Transverse colon (tissue), 4 donors: ENCODE data around the gene ACTG1. TPM values are rescaled to one million over a fixed set of nuclear protein-coding genes. Genes with fewer than 3 reads are reported as not detected.

Experiments used
- DNase-seq: peaks from one replicate; pipeline ENCODE4 v3.0.0-alpha.2; 2019
- H3K27ac ChIP-seq, 4 donors: fragments of 200-600 bp; sonication (generic); 2 replicates each; pipeline ENCODE4 v1.5.1; 2016 to 2018; ENCODE audit warnings: inconsistent platforms in 4 of 4
- H3K27me3 ChIP-seq: fragments of 200-600 bp; sonication (generic); 2 replicates; pipeline ENCODE4 v1.5.1; 2017; ENCODE audit warnings: inconsistent platforms
- H3K36me3 ChIP-seq, 4 donors: fragments of 200-600 bp; sonication (generic); 2 replicates each; pipeline ENCODE4 v1.5.1; 2017 to 2019; ENCODE audit warnings: inconsistent platforms in 4 of 4
- H3K4me1 ChIP-seq, 4 donors: fragments of 200-600 bp; sonication (generic); 2 replicates each; pipeline ENCODE4 v1.5.1; 2017 to 2020; ENCODE audit warnings: inconsistent platforms in 4 of 4
- H3K4me3 ChIP-seq, 4 donors: fragments of 200-600 bp; sonication (generic); 1 replicate in 1 of 4; 2 replicates in 3 of 4; pipeline versions ENCODE4 v1.5.1 to v1.6.1; 2017 to 2019; ENCODE audit warnings: inconsistent platforms in 4 of 4
- H3K9me3 ChIP-seq, 2 donors: fragments of 200-600 bp; sonication (generic); 2 replicates each; pipeline ENCODE4 v1.5.1; 2017 to 2019; ENCODE audit warnings: inconsistent platforms in 2 of 2
- EP300 ChIP-seq: sonication (generic); formaldehyde crosslinking; IDR thresholded peaks from one replicate; pipeline ENCODE4 v1.6.1; 2017; ENCODE audit warnings: antibody characterized with exemption, low read depth
- POLR2A ChIP-seq: fragments of 450-650 bp; IDR thresholded peaks from one replicate; pipeline ENCODE4 v1.6.1; 2016; ENCODE audit warnings: antibody characterized with exemption, mild to moderate bottlenecking, moderate library complexity
- POLR2AphosphoS5 ChIP-seq, 3 donors: sonication (generic); formaldehyde crosslinking; IDR thresholded peaks; one replicate each; pipeline ENCODE4 v1.6.1; 2016; ENCODE audit warnings: antibody characterized with exemption in 3 of 3
- WGBS, 2 donors: methylation state at CpG; one replicate each; pipeline ENCODE4 v1.1.5; 2018; ENCODE audit warnings: low coverage in 1 of 2; 5-methylcytosine and 5-hydroxymethylcytosine counted together
- in situ Hi-C, 4 donors: fragments of 200-750 bp; cut with MboI; loops; one replicate each; pipeline versions ENCODE4 v1.15.0 to v1.15.1; 2017; ENCODE audit warnings: low sequenced_read_pairs in 3 of 4, low pct_ligation_motif_present in 1 of 4, low pct_unique_long_range_greater_than_20kb in 1 of 4
- intact Hi-C: fragments of 100-400 bp; cut with DNase I; formaldehyde crosslinking; loops from one replicate; pipeline ENCODE4 v1.15.1; 2023; ENCODE audit warnings: low total_unique reads
- total RNA-seq, 4 donors: library from RNA; depleted of rRNA; stranded (reverse); fragments of >200 nt; gene quantifications; one replicate each; pipeline ENCODE4 v1.1.0, GENCODE V29; 2016
- TF ChIP-seq, protein P1 (sequence below), 5 experiments: fragments of 200-600 bp in 3 of 5; fragments of 450-650 bp in 2 of 5; sonication (generic) in 3 of 5; IDR thresholded peaks; 1 replicate in 2 of 5; 2 replicates in 3 of 5; pipeline ENCODE4 v1.5.1; 2016 to 2017; ENCODE audit warnings: antibody characterized with exemption in 5 of 5, inconsistent platforms in 3 of 5, mild to moderate bottlenecking in 2 of 5, moderate library complexity in 1 of 5

ACTG1 gene
- total RNA-seq, 4 donors from 2014 or later = 2,099 to 4,882 (median 4,009) TPM

GRCh38 chr17:81477173-81477572 is 35.4 kb downstream of the ACTG1 start:
- intact Hi-C loops = no loop called here
- WGBS, 2 donors = 73 to 100% methylated on average over 2 to 6 of the region's 7 CpGs

DNA sequence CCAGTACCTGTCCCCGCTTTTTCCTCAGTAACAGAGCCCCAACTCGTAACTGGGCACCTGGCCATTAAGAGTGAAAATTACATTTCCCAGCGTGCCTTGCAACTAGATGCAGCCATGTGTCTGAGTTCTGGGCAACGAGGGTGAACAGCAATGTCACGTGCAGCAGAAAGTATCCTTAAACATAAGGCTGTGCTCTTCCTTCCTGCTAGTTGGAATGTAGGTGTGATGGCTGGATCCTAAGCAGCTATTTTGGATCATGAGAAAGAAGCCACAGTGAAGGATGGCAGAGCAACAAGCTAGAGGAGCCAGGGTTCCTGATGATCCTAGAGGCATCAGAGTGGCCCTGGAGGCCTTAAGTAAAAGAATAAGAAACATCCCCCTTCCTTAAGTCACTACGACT is 36.0 kb downstream of the ACTG1 start:
- in situ Hi-C loops (loop anchor here (10.0 to 25.0 kb wide), 4 partner anchors 89 to 222 kb away; partner anchors contain the start of genes BAHCC1 (in 1 of the 4) and SLC38A10 (in 1 of the 4)), intact Hi-C loops (no loop called here)
- H3K4me1 ChIP-seq = peaks cover 0 to 9% (median 5%) of the 10 kb centered on the region in 4 donors
- no peak overlapping the region for H3K27ac ChIP-seq
- DNase-seq = no peak
- peaks cover 15% of the 10 kb centered on the region for H3K27me3 ChIP-seq
- TF ChIP-seq, protein P1, sequence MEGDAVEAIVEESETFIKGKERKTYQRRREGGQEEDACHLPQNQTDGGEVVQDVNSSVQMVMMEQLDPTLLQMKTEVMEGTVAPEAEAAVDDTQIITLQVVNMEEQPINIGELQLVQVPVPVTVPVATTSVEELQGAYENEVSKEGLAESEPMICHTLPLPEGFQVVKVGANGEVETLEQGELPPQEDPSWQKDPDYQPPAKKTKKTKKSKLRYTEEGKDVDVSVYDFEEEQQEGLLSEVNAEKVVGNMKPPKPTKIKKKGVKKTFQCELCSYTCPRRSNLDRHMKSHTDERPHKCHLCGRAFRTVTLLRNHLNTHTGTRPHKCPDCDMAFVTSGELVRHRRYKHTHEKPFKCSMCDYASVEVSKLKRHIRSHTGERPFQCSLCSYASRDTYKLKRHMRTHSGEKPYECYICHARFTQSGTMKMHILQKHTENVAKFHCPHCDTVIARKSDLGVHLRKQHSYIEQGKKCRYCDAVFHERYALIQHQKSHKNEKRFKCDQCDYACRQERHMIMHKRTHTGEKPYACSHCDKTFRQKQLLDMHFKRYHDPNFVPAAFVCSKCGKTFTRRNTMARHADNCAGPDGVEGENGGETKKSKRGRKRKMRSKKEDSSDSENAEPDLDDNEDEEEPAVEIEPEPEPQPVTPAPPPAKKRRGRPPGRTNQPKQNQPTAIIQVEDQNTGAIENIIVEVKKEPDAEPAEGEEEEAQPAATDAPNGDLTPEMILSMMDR (IDR thresholded peaks at IDR 0.05) = no peak
- TF ChIP-seq EP300 (no peak), POLR2A (no peak), POLR2AphosphoS5 (IDR thresholded peaks at IDR 0.05) (no peak)
- H3K36me3 ChIP-seq = no peaks in the 10 kb centered on the region
- 80 to 89% methylated on average over 2 to 6 of the region's 6 CpGs for WGBS, 2 donors
- no peak overlapping the region for H3K4me3 ChIP-seq
- no peaks in the 10 kb centered on the region for H3K9me3 ChIP-seq

More at GRCh38 chr17:81477173-81477572, 35.4 kb downstream of the ACTG1 start:
- peaks cover 0 to 11% (median 8%) of the 10 kb centered on the region in 4 donors for H3K4me1 ChIP-seq
- peaks cover 21% of the 10 kb centered on the region for H3K27me3 ChIP-seq
- no peaks in the 10 kb centered on the region for H3K9me3 ChIP-seq
- H3K4me3 ChIP-seq = no peak overlapping the region
- TF ChIP-seq POLR2AphosphoS5 (IDR thresholded peaks at IDR 0.05) = no peak
- TF ChIP-seq POLR2A = no peak
- TF ChIP-seq EP300 = no peak
- TF ChIP-seq, protein P1 (IDR thresholded peaks at IDR 0.05) = no peak
- no peak overlapping the region for H3K27ac ChIP-seq
- DNase-seq = no peak
- no peaks in the 10 kb centered on the region for H3K36me3 ChIP-seq
- in situ Hi-C loops = loop anchor here (10.0 to 25.0 kb wide), 4 partner anchors 90 to 222 kb away; partner anchors contain the start of genes BAHCC1 (in 1 of the 4) and SLC38A10 (in 1 of the 4)

GRCh38 chr17:81476097-81476496 is 36.5 kb downstream of the ACTG1 start:
- no peak for DNase-seq
- H3K4me1 ChIP-seq = peaks cover 0 to 3% (median 1%) of the 10 kb centered on the region in 4 donors
- H3K27me3 ChIP-seq = peaks cover 11% of the 10 kb centered on the region
- intact Hi-C loops (no loop called here), in situ Hi-C loops (loop anchor here (10.0 to 25.0 kb wide), 4 partner anchors 89 to 221 kb away; partner anchors contain the start of genes BAHCC1 (in 1 of the 4) and SLC38A10 (in 1 of the 4))
- no peak for TF ChIP-seq POLR2AphosphoS5 (IDR thresholded peaks at IDR 0.05)
- TF ChIP-seq POLR2A = no peak
- TF ChIP-seq, protein P1 (IDR thresholded peaks at IDR 0.05) = no peak
- no peak for TF ChIP-seq EP300
- WGBS, 2 donors = 95% methylated on average over 7 of the region's 7 CpGs; no CpG with 5 or more reads in 1 of the 2 donors
- no peak overlapping the region for H3K27ac ChIP-seq
- no peak overlapping the region for H3K4me3 ChIP-seq
- no peaks in the 10 kb centered on the region for H3K36me3 ChIP-seq
- H3K9me3 ChIP-seq = no peaks in the 10 kb centered on the region

DNA sequence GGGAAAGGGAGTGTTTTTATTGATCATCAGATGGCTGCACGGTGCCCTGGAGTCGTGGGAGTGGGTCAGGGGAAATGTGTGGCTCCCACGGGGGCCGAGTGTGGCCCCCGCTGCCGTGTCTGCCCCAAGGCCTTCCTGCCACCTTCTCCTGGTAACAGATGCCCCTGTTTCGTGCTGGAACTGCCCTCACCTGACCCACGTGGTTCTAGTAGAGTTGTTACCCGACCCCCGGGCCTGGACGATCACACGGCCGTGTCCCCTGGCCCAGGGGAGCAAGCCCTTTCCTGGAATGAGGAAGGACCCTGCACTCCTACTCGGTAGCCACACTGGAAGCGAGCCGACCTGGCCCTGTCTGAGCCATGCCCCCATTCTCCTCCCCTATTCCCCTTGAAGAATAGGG is 37.6 kb downstream of the ACTG1 start:
- Histone ChIP-seq H3K4me3 (no peak overlapping the region), H3K27ac (no peak overlapping the region), H3K27me3 (no peaks in the 10 kb centered on the region), H3K9me3 (no peaks in the 10 kb centered on the region), H3K4me1 (no peaks in the 10 kb centered on the region), H3K36me3 (no peaks in the 10 kb centered on the region)
- DNase-seq = no peak
- in situ Hi-C loops = loop anchor here (10.0 to 25.0 kb wide), 4 partner anchors 88 to 220 kb away; partner anchors contain the start of genes BAHCC1 (in 1 of the 4) and SLC38A10 (in 1 of the 4)
- intact Hi-C loops = no loop called here
- 77% methylated on average over 16 of the region's 16 CpGs; no CpG with 5 or more reads in 1 of the 2 donors for whole genome bisulfite sequencing, 2 donors
- TF ChIP-seq EP300 = no peak
